ENCODE results near the gene LSM4. TPM values are rescaled to one million over a fixed set of nuclear protein-coding genes. Genes with fewer than 3 reads are reported as not detected.

LSM4 gene
- total RNA-seq, 3 donors from 2014 or later, result 83.0 to 122 (median 120) TPM

DNA sequence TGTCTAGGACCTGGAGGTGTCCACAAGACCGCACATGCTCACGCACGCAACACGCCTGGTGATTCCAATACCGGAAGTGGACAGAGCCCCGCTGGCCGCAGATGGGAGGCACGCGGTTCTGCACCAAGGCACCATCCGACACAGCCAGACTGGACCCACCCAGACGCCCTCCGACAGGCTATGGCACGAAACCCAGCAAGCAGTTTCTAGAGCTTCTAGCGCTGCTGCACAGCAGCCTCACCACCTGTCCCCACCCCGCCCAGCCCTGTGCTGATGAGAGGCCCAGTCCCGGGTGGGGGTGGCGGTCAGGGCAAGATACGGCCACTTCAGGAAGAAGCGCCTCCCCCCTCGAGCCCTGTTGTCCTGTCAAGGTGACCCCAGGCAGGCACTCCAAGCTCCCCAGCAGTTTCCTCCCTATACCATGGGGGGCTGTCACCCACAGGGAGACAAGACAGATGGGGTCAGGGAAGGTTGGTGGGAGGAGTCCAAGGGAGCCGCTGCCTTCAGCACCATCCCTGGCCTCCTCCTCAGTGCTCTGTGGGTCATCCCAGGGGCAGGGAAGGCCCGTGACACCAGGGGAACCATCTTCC lies 11.3 kb downstream of the LSM4 start:
- H3K9me3 ChIP-seq, result no peaks in the 10 kb centered on the region
- intact Hi-C loops (cut with DNase I; ENCODE audit: low total_unique reads), result loop anchor here (10.0 kb wide), 1 partner anchor 1313 kb away; the partner anchor contains the start of gene LPAR2
- TF ChIP-seq POLR2A (IDR thresholded peaks at IDR 0.05) (no peak), POLR2AphosphoS5 (IDR thresholded peaks at IDR 0.05) (no peak)
- TF ChIP-seq, protein P1, sequence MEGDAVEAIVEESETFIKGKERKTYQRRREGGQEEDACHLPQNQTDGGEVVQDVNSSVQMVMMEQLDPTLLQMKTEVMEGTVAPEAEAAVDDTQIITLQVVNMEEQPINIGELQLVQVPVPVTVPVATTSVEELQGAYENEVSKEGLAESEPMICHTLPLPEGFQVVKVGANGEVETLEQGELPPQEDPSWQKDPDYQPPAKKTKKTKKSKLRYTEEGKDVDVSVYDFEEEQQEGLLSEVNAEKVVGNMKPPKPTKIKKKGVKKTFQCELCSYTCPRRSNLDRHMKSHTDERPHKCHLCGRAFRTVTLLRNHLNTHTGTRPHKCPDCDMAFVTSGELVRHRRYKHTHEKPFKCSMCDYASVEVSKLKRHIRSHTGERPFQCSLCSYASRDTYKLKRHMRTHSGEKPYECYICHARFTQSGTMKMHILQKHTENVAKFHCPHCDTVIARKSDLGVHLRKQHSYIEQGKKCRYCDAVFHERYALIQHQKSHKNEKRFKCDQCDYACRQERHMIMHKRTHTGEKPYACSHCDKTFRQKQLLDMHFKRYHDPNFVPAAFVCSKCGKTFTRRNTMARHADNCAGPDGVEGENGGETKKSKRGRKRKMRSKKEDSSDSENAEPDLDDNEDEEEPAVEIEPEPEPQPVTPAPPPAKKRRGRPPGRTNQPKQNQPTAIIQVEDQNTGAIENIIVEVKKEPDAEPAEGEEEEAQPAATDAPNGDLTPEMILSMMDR (IDR thresholded peaks at IDR 0.05), result no peak
- H3K4me1 ChIP-seq, result no peaks in the 10 kb centered on the region
- no peak overlapping the region for H3K4me3 ChIP-seq
- H3K27ac ChIP-seq, result no peak overlapping the region
- H3K36me3 ChIP-seq, result no peaks in the 10 kb centered on the region
- H3K27me3 ChIP-seq, result no peaks in the 10 kb centered on the region
- no peak for DNase-seq (ENCODE audit: low spot score in 2 of 2)

GRCh38 chr19:18310966-18311365 lies 11.9 kb downstream of the LSM4 start:
- H3K27me3 ChIP-seq, result no peaks in the 10 kb centered on the region
- intact Hi-C loops (cut with DNase I; ENCODE audit: low total_unique reads), result loop anchor here (10.0 kb wide), 1 partner anchor 1314 kb away; the partner anchor contains the start of gene LPAR2
- H3K9me3 ChIP-seq, result no peaks in the 10 kb centered on the region
- no peaks in the 10 kb centered on the region for H3K36me3 ChIP-seq
- H3K4me3 ChIP-seq, result no peak overlapping the region
- no peaks in the 10 kb centered on the region for H3K4me1 ChIP-seq
- TF ChIP-seq POLR2A (IDR thresholded peaks at IDR 0.05) (no peak), POLR2AphosphoS5 (IDR thresholded peaks at IDR 0.05) (no peak)
- TF ChIP-seq, protein P1 (IDR thresholded peaks at IDR 0.05), result no peak
- no peak overlapping the region for H3K27ac ChIP-seq
- no peak for DNase-seq (ENCODE audit: low spot score in 2 of 2)

GRCh38 chr19:18310118-18310909 lies 12.6 kb downstream of the LSM4 start:
- H3K4me1 ChIP-seq, result peaks cover under 1 to 2% of the 10 kb centered on the region in 2 donors
- no peak for DNase-seq (ENCODE audit: low spot score in 2 of 2)

DNA sequence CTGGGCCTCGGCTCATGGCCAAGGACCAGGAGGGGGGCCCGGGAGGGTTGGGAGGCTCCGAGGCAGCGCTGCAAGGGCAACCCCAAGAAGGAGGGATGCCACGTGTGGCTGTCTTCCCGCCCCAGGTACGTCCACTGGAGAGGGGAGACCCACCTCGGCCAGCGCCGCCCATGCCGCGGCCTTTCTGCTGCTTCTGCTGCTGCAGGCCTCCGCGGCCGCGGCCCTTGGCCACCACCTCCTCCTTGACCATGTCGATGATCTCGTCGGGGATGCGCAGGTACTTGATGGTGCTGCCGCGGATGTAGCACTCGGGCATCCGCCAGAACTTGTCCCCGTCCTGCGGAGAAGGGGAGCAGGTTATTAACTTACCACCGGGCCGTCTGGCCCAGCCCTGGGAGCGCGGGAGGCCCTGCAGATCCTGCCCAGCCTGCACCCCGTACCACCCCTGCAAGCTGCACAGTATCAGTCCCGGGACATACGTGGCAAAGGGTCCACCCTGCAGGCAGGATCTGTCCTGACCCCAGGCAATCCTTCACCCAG lies 13.3 kb downstream of the LSM4 start:
- Histone ChIP-seq H3K9me3 (no peaks in the 10 kb centered on the region), H3K27me3 (no peaks in the 10 kb centered on the region), H3K4me3 (no peak overlapping the region), H3K4me1 (peaks cover 4 to 6% of the 10 kb centered on the region in 2 donors), H3K36me3 (no peaks in the 10 kb centered on the region), H3K27ac (no peak overlapping the region)
- TF ChIP-seq POLR2A (IDR thresholded peaks at IDR 0.05) (no peak), POLR2AphosphoS5 (IDR thresholded peaks at IDR 0.05) (no peak)
- TF ChIP-seq, protein P1 (IDR thresholded peaks at IDR 0.05), result no peak
- no peak for DNase-seq (ENCODE audit: low spot score in 2 of 2)
- intact Hi-C loops (cut with DNase I; ENCODE audit: low total_unique reads), result loop anchor here (10.0 kb wide), 1 partner anchor 1315 kb away; the partner anchor contains the start of gene LPAR2

More at GRCh38 chr19:18310118-18310909, 12.6 kb downstream of the LSM4 start:
- TF ChIP-seq POLR2AphosphoS5 (IDR thresholded peaks at IDR 0.05) (no peak), POLR2A (IDR thresholded peaks at IDR 0.05) (no peak)
- TF ChIP-seq, protein P1 (IDR thresholded peaks at IDR 0.05), result no peak
- no peak overlapping the region for H3K4me3 ChIP-seq
- H3K27me3 ChIP-seq, result no peaks in the 10 kb centered on the region
- no peaks in the 10 kb centered on the region for H3K36me3 ChIP-seq
- intact Hi-C loops (cut with DNase I; ENCODE audit: low total_unique reads), result loop anchor here (10.0 kb wide), 1 partner anchor 1314 kb away; the partner anchor contains the start of gene LPAR2
- no peaks in the 10 kb centered on the region for H3K9me3 ChIP-seq
- no peak overlapping the region for H3K27ac ChIP-seq
